Nephron progenitor cell (in vitro differentiated cells): ENCODE results near the gene CYP27A1.

Source experiments
- DNase-seq: peaks from one replicate; pipeline ENCODE4 v3.0.0; 2021
- H3K27ac Mint-ChIP-seq: 2 replicates; pipeline ENCODE4 v1.8.0; 2021; ENCODE audit warnings: mild to moderate bottlenecking, moderate library complexity, mixed read lengths
- H3K27me3 Mint-ChIP-seq: 2 replicates; pipeline ENCODE4 v1.8.0; 2021; ENCODE audit warnings: mild to moderate bottlenecking, low read depth, mixed read lengths; ENCODE audit not compliant: poor library complexity
- H3K36me3 Mint-ChIP-seq: 2 replicates; pipeline ENCODE4 v1.8.0; 2021; ENCODE audit warnings: low read depth, mixed read lengths
- H3K4me1 Mint-ChIP-seq: 2 replicates; pipeline ENCODE4 v1.8.0; 2021; ENCODE audit warnings: mixed read lengths
- H3K4me3 Mint-ChIP-seq: 2 replicates; pipeline ENCODE4 v1.8.0; 2021; ENCODE audit warnings: mild to moderate bottlenecking, moderate library complexity, mixed read lengths
- H3K9me3 Mint-ChIP-seq: 2 replicates; pipeline ENCODE4 v1.8.0; 2021; ENCODE audit warnings: mild to moderate bottlenecking, moderate library complexity, mixed read lengths
- CTCF ChIP-seq: fragments of 200-600 bp; sonication (generic); IDR thresholded peaks from 2 replicates; pipeline ENCODE4 v1.5.0; 2021; ENCODE audit warnings: antibody characterized with exemption

Gene CYP27A1

DNA sequence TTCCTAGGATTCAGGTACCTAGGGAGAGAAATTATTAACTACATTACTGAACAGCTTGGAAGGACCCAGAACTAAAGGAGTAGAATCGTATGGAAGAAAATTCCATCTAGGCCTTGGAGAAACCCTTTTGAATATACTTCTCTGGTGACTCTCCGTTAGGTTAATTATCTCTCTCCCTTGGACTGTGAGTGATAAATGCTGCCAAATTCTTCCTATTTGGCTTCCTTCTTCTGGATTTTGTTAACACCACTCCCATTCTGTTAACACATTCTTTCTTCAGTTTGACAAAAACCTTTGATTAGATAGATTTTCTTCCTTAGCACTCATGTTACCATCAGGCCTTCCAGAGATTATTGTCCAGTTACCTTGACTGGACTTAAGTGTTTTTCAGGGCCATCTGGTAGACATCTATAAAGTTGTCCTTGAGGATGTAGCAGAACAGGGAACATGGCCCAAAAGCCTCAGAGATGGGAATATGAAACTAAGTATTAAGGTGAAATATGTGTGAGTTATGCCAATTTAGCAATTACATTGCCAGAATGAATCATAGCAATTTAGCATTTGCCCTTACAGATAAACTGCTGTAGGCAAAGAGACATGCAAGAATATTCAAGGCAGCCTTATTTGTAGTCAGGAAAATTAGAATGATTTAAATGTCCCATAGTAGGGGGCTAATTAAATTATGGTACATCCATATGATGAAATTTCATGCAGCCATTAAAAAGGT lies 6.7 kb downstream of the CYP27A1 start:
- no peaks in the 10 kb centered on the region for H3K4me1 Mint-ChIP-seq
- H3K27ac Mint-ChIP-seq = no peak overlapping the region
- no peaks in the 10 kb centered on the region for H3K9me3 Mint-ChIP-seq
- peaks cover 13% of the 10 kb centered on the region for H3K27me3 Mint-ChIP-seq
- DNase-seq = no peak
- no peak for TF ChIP-seq CTCF
- no peak overlapping the region for H3K4me3 Mint-ChIP-seq
- peaks cover 2% of the 10 kb centered on the region for H3K36me3 Mint-ChIP-seq

GRCh38 chr2:218792433-218792832 lies 10.5 kb downstream of the CYP27A1 start:
- H3K9me3 Mint-ChIP-seq = no peaks in the 10 kb centered on the region
- no peak overlapping the region for H3K27ac Mint-ChIP-seq
- no peaks in the 10 kb centered on the region for H3K27me3 Mint-ChIP-seq
- no peaks in the 10 kb centered on the region for H3K36me3 Mint-ChIP-seq
- TF ChIP-seq CTCF = no peak
- H3K4me1 Mint-ChIP-seq = no peaks in the 10 kb centered on the region
- DNase-seq = no peak
- no peak overlapping the region for H3K4me3 Mint-ChIP-seq

DNA sequence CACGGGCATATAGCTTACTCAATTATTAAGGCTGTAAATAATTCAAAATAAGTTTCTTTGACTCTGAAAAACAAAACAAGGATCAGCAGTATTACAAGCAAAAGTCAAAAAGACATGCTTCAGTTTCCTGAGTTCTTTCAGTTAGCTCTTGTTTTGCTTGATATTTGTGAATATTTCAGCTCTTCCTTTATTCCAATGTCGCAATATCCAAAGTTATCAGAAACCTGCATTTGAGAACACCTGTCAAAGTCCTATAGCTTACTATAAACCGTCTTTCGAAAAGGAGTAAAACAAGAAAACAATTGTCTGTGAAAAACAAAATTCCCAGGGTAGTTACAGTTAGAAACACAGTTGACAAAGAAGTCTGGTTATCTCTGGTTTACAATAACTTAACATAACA lies 14.7 kb downstream of the CYP27A1 start:
- no peak overlapping the region for H3K4me3 Mint-ChIP-seq
- no peaks in the 10 kb centered on the region for H3K27me3 Mint-ChIP-seq
- TF ChIP-seq CTCF = no peak
- H3K27ac Mint-ChIP-seq = no peak overlapping the region
- peaks cover 13% of the 10 kb centered on the region for H3K4me1 Mint-ChIP-seq
- no peak for DNase-seq
- no peaks in the 10 kb centered on the region for H3K36me3 Mint-ChIP-seq
- H3K9me3 Mint-ChIP-seq = no peaks in the 10 kb centered on the region

DNA sequence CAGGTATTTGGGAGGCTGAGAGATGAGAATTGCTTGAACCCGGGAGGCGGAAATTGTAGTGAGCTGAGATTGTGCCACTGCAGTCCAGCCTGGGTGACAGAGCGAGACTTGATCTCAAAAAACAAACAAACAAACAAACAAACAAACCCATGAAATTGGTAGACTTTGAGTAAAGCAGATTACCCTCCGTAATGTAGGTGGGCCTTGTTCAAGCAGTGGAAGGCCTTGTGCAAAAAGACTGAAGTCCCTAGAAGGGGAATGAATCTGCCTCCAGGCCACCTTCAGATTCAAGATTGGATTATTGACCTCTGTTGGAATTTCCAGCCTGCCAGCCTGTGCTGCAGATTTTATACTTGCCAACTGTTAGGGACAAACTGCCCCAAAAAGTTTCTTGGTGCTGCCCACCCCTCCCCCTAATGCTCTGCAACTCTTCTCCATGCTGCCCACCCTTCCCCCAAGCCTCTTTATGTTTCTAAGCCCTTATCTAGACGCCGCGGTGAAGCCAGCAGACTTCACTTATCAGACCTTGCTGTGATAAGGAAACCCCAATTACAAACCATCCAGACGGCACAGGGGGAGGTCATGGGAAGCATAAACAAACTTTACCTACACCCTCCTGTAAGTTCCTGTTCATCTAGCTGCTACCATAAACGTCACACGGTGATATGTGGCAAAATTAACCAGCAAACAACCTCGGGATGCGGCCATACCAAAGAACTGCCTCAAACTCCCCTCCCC lies 17.0 kb downstream of the CYP27A1 start:
- H3K27me3 Mint-ChIP-seq = no peaks in the 10 kb centered on the region
- H3K4me3 Mint-ChIP-seq = no peak overlapping the region
- H3K36me3 Mint-ChIP-seq = peaks cover under 1% of the 10 kb centered on the region
- peaks cover 20% of the 10 kb centered on the region for H3K4me1 Mint-ChIP-seq
- DNase-seq = no peak
- H3K27ac Mint-ChIP-seq = peak overlapping the region; percentile 24
- peaks cover 3% of the 10 kb centered on the region for H3K9me3 Mint-ChIP-seq
- no peak for TF ChIP-seq CTCF

DNA sequence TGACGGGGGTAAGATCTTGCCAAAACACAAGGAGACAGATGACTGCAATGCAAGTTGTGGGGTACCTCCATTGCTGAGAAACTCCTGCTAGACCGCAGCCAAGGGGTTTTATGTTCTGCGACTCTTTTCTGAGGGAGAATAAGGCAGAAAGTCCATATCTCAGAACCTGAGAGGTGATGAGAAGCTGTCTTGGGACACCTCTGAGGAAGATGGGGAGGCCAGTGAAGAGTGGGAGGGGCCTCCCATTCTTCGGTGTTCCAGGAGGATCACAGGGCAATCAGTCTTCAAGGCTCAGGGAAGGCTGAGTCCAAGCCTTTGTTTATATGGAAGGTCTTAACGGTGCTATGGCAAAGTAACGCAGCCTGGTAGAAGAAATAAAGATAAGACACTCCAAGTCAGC lies 18.0 kb downstream of the CYP27A1 start:
- Mint-ChIP-seq H3K36me3 (peaks cover 10% of the 10 kb centered on the region), H3K27me3 (no peaks in the 10 kb centered on the region), H3K4me3 (no peak overlapping the region), H3K9me3 (peaks cover 14% of the 10 kb centered on the region), H3K4me1 (peaks cover 22% of the 10 kb centered on the region), H3K27ac (no peak overlapping the region)
- DNase-seq = no peak
- no peak for TF ChIP-seq CTCF
